ENCODE measurements around the gene GREB1L. TPM values are rescaled to one million over a fixed set of nuclear protein-coding genes. Genes with fewer than 3 reads are reported as not detected.
"Not testable (repeated sequence)": the region's sequence is repeated elsewhere in the genome, so short reads cannot be mapped to it uniquely, and the experiment has no call there.

Gene GREB1L
- 10 to 100 TPM in 3 of 10 donors, 1 to 10 TPM in 7; 3.8 to 17.5 (median 7.2) TPM for polyA plus RNA-seq (ENCODE audit: insufficient read length in 10 of 10)
- long read RNA-seq, donor 1: 0 reads
- long read RNA-seq, donor 2, partial matches to known transcripts: 0 of 2 reads
- long read RNA-seq, donor 2, other reads (novel, unspliced or antisense): 0 of 2 reads
- long read RNA-seq, donor 3: 0 reads
- long read RNA-seq, donor 4, partial matches to known transcripts: 0 of 1 reads
- long read RNA-seq, donor 4, other reads (novel, unspliced or antisense): 0 of 1 reads
- long read RNA-seq, donor 5, partial matches to known transcripts: 0 of 1 reads
- long read RNA-seq, donor 5, other reads (novel, unspliced or antisense): 0 of 1 reads
- long read RNA-seq, donor 6: 0 reads
- long read RNA-seq, donor 7: 0 reads
- long read RNA-seq, donor 8: 0 reads
- long read RNA-seq, donor 9: 0 reads

DNA sequence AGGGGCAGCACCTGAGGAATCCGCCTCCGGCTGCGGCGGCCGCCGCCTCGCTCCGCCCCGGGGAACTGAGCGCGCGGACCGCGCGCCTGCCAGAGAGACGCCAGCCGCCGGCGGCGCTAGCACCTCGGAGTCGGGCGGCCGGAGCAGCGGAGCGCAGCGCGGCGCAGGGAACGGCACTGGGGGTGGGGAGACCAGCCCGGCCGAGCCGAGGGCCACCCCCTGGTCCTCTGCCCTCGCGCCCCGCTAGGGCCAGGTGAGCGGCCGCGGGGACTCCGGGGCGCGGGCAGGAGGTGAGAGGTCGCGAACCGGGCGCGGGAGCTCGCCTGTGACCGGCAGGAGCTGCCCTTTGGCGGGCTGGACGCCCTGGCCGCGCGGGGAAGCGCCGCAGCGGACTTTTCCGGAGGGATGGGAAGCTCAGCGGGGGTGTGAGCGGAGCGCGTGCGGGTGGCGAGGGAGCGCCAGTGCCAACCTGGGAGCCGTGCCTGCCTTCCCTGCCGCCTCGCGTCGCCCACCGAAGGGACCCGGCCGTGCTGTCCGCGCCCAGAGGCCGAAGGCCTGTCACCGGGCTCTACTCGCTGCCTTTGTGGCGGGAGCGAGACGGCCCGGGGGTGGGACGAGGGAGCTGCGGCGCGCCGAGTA lies at the start of gene GREB1L:
Gene GREB1L (plus strand): TSS at position 92 of the 639 bp plus-strand sequence. CDS start 141,287 bp downstream, outside the sequence.
- DNase-seq: peak; percentile 17 to 77 (median 66)

DNA sequence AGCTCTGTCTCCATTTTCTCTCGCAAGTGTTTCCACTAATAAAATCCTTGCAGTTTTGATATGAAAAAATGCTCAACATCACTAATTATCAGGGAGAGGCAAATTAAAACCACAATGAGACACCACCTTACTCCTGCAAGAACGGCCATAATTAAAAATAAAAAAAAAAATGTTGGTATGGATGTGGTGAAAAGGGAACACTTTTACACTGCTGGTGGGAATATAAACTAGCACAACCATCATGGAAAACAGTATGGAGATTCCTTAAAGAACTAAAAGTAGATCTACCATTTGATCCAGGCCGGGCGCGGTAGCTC lies 49.8 kb upstream of the GREB1L start:
- no peak for DNase-seq

DNA sequence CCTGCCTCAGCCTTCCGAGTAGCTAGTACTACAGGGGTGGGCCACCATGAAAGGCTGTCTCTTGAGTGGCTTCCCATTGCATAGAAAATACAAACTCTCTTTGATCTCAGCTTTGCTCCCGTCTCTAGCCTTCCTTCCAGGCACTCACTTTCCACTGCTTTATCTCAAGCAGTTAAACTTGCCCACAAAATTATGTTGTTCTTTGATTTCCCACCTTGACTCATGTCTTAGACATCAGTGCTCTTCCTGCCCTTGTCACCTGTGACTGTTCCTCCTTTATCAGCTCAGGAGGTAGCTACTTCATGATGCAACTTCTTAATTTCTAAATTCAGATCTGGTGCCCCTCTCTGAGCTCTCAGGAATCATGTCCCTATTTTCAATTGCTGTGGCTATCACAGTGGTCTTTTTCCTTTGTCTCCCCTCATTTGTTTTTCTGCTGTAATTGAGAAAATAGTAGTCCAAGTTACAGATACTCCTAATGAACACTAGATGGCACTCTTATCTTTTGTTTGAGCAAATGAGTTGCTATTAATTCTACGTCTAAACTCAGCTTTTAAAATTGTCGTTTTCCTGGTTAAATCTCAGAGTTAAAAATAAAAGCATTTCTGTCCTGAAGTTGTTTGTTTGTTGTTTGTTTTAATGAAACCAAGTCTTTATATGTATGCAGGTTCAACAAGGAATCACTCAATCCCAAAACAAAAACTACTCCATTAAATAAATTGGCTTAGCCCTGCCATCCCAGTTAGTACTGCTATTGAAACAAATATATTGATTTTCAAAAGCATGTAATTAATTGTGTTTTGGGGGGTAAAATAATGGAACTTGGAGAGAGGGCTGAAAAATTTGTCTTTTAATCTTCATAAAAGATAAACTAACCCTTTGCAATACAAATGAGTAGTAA lies 46.9 kb upstream of the GREB1L start:
- peak; percentile 21 to 56 (median 31) for DNase-seq

DNA sequence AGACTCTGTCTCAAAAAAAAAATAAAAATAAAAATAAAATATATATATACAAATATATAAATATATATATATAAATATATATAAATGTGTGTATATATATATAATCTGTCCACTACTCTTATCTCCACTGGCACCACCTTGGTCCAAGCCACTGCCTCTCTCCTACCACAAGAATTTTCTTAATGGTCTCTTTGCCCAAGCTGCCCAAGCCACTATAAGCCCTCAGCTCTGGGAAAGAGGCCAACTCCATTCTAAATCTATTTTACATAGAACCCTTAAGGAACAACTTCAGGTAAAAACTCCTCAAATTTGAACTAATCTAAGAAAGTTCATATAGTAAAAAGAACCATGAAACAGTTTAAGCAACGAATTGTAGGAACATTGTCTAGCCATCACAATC lies 45.6 kb upstream of the GREB1L start:
- DNase-seq: no peak

DNA sequence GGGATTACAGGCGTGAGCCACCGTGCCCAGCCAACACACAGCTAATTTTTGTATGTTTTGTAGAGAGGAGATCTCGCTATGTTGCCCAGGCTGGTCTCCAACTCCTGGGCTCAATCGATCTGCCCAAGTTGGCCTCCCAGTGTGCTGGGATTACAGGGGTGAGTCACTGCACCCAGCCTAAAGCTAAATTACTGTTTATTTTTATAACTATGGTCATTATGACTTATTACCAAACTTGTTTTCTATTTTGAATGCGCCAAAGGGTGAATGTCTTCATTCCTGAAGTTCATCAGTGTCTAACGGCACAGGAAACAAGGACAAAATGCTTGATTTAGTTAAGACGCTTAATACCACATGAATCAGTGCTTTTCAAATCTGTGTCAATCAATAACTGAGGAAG lies 38.9 kb upstream of the GREB1L start:
- DNase-seq: no peak

DNA sequence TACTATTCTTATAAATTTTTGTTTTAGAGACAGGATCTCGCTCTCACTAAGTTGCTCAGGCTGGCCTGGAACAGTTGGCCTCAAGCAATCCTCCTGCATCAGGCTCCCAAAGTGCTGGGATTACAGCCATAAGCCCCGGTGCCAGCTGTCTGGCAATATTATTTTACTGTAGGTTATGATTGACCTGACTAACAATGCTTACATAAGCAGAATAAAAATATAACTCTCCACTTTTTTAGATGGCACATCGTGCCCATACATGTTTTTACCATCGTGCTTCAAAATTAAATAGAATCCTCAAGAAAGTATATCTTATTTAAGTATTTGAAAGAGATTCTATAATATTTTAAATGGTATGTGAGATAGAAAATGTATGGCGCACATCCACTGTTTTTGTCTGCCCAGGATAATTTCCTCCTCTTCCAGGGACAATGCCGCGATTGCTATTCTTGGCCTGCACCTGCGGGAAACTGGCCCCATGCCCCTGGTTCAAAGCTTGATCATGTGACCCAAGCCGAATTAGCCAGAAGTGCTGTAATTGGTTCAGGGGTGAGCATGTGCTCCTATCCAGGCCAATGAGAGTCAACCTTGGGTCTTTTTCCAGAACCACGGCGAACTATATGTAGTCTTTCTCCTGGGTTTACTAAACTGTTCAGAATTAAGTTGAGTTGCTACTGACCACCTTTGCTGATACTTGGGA lies 38.3 kb upstream of the GREB1L start:
- no peak for DNase-seq

DNA sequence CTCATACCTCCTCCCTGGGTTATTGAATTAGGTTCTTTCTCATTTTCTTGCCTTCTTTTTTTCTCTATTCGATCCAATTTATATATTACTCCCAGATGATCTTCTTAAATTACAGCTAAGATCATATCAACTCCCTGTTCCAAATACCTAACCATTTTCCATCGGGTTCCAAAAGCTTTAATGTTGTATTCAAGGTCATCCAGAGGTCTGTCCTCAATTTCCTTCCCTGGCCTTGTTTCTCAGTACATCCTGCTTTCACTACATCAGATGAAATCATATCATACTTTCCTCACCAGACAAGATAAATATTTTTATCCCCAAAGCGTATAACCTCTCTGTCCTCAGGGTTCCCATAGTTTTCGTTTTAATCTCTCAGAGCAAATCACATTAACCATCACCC lies 36.3 kb upstream of the GREB1L start:
- DNase-seq: peak in 2 of 3 donors; percentile 25 to 60

DNA sequence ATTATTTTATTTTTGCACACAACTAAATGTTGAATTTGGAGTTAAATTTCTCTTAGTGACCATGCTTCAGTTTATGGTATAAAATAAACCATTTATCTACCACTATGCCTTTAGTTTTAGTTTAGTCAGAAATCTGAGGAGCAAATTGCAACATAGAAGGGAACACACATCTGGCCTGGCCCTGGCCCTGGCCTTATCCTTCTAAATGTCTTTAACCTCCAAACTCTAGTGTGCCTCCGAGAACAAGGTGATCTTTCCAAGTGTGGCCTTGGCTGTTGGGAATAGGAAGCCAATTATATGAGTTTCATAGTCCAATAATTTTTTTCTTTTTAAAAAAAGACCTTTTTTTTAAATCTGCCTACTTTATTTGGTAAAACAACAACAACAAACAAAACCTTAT lies 31.8 kb upstream of the GREB1L start:
- no peak for DNase-seq

DNA sequence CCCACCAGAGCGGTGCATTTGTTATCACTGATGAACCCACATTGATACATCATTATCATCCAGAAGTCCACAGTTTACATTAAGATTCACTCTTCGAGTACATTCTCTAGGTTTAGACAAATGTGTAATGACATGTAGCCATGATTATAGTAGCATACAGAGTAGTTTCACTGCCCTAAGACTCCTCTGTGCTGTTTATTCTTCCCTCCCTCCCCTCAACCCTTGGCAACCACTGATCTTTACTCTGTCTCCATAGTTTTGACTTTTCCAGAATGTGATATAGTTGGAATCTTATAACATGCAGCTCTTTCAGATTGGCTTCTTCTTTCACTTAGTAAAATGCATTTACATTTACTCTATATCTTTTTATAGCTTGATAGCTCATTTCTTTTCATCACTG lies 31.2 kb upstream of the GREB1L start:
- no peak for DNase-seq

DNA sequence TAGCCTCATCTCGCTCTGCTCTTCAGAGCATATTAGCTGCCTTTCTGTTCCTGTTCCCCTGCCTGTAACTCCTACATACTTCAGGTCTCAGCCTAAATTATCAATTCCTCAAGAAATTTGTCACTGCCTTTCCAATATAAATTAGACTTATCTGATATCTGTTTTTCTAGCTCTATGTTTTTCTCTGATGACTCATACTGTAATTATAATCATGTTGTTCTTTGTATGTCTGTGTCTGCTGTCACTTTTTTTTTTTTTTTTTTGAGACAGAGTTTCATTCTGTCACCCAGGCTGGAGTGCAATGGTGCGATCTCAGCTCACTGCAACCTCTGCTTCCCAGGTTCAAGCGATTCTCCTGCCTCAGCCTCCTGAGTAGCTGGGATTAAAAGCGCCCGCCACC lies 27.6 kb upstream of the GREB1L start:
- not testable (repeated sequence) for DNase-seq

DNA sequence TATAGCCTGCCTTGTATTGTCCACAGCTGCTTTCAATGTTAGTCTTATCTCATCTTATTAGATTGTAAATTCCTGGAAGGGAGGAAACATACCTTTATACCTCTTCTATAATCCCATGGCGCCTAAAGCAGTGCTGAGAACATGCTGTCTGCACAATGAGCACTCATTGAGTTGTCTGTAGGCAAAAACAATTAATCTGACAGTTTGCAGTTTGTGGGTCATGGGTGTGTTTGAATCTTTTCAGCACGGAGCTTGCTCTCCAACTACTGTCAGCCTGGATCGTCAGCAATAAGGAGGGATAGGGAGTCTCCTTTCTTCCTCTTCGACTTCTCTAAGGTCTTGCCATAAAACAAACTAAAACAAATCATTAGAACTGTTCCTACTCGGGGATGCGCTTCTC lies 26.5 kb upstream of the GREB1L start:
- DNase-seq: peak in 1 of 3 donors; percentile 6

DNA sequence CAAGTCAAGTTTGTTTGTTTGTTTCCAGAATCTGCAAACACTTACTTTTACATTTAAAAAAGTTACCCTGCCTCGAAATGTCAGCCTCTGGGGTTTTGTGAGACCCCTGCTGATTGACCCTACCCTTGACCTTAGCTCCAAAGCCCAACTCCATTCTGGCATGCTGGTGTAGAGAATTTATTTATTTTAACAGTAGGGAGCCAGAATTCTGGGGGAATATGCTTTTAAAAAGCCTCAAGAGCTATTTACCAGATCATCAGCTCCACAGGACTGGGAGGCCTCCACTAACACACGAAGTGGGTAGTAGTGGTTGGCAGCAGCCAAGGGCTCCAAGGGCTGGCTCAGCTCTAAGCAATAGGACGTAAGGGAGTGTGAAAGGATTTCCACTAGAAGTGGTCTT lies 23.2 kb upstream of the GREB1L start:
- no peak for DNase-seq

DNA sequence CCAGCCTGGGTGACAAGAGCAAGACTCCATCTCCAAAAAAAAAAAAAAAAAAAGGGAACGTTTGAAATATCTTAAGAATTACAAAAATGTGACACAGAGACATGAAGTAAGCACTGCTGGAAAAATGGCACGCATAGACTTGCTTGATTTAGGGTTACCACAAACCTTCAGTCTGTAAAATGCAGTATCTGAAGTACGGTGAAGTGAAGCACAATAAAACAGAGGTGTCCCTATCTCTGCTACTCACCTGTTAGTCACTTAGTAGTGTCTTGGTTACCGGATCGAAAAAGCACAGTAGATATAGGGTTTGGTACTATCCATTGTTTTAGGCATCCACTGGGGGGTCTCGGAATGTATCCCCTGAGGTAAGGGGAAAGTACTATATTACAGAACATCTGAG lies 11.6 kb upstream of the GREB1L start:
- no peak for DNase-seq

DNA sequence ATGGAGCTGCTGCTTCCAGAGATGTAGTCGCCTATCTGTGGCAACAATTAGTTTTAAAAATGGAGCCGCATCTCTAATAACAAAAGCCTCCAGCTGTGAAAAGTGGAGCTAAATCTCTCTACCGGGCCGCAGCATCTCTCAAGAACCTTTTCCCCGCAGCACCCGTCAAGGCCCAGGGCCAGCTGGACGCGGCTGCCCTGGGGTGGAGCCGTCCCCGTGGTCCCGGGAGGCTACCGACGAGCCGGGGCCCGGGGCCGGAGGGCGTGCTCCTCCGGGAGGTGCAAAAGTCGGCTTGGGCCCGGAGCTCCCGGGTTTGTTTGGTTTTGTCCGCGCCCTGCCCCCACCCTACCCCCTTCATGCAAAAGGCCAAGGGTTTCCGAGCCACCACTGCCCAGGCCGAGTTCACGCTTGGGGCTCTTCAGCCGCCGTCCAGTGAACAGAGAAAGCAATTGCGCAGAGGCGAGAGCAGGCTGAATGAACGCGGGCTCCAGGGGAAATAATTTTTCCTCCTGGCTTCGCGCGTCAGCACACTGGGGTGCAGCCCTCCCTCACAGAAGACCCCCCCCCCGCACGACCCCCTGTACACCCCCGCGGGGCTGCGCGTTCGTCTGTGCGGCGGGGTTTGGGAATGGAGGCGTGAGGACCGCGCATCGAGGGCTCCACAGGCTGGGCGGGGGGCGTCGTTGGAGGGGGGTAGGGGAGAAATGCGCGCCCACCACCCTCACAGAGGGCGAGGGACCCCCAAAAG lies 557 bp upstream of the GREB1L start:
- DNase-seq: peak in 1 of 3 donors; percentile 32

DNA sequence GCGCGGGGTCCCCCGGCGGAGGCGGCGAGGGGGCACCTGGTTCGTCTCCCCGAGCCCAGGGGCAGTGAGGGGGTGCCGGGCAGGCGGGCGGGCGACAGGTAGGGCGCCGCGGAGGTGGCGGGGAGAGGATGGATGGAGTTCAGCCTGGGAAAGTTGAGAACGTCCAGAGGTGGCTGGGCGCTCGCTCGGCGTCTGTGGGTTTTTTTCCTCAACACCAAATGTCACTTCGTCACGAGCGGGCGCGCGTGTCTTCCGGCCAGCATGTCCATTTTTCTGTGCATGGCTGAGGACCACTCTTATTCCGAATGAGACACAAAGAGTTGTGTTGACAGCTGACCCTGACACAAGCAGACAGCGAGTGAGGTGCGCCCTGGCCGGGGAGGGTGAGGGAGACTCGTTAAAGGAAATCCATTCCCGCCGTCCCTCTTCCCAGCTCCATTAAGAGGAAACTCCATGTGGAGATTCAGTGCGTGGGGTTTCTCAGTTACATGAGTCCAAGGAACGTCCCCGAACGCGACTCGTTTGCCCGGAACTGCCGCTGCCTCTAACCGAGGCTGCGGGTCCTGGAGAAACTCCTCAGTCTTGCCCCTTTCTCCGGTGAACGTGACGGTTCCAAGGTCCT lies 859 bp downstream of the GREB1L start:
- peak in 2 of 3 donors; percentile 13 to 58 for DNase-seq

DNA sequence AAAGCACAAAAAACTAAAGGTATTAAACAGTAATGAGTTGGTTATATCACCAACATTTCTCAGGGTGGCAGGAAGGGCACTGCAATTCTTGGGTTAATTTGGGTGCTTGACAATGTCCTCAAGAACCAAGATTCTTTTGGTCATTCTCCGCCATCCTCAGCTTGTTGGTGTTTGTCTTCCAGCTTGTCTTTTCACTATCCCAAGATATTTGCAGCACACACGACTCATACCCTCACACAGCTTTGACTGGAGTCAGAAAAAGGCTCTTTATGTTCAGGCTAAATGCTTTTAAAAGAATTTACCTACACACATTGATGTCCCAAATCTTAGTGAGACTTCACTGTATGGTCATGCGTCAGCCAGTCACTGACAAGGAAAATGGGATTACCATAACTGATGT lies 12.5 kb downstream of the GREB1L start:
- DNase-seq: no peak

DNA sequence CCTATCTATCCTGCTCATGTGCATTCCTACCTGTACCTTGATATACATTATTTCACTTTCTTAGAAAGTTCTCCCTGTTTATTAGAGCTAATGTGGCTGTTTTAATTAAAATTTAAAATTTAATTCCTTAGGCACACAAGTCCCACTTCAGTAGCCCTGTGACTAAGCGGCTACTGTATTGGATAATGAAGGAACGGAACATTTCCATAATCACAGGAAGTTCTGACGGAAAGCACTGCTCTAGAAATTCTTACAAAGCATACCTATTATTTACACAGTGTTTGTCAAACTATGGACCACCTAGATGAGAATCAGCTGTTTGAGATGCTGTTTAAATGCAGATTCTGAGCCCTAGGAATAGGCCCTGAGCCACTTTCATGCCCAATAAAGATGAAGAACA lies 13.2 kb downstream of the GREB1L start:
- no peak for DNase-seq

DNA sequence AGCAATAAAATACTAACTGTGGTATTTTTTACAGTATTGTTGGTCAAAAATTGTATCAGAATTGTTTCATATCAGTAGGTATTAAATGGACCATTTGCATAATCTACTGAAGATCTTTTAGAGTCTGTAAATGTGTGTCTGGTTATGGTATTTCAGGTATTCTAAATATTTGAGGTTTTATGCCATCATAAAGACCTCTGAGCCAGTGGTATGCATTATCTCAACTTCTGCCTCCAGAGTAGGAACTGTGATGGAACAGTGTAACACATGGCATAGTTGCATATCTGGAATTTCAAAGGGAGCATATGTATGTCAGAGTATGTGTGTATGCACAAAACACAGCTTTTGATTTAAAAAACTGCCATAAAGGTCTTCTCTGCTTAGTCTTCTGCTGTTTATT lies 15.4 kb downstream of the GREB1L start:
- DNase-seq: no peak

DNA sequence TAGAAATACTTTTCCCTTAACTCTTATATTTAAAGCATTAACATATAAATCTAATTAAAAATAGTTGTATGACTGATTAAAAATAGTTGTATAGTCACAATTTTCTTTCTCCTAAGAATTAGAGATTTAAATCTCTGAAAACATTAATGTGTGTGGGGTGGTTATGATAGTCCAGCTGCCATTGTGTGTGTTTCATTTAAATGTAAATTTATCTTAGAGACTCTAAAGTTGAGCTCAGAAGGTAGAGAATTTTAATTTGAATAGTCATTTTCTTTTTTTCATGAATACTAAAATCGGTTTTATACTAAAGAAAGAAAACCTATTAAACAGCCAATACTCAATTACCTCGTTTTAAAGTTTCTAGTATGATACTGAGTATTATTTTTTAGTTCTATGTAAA lies 18.6 kb downstream of the GREB1L start:
- no peak for DNase-seq

DNA sequence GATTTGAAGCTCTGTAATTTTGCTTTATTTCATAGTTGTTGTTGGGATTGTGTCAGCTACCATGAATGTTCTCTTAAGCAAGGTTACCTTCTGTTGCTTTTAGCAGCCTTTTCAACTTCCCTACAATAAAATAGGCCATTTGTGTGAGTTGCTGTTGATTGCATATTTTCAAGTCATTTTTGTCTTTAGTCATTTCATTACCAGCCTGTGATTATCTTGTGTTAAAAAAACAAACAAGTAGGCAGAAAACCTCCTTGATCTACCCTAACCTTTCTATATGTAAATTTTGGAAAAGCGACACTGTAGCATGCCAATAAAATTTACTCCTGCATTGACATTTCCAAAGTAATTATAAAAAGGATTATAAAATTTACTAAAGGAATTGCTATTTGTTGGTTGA lies 19.3 kb downstream of the GREB1L start:
- no peak for DNase-seq

DNA sequence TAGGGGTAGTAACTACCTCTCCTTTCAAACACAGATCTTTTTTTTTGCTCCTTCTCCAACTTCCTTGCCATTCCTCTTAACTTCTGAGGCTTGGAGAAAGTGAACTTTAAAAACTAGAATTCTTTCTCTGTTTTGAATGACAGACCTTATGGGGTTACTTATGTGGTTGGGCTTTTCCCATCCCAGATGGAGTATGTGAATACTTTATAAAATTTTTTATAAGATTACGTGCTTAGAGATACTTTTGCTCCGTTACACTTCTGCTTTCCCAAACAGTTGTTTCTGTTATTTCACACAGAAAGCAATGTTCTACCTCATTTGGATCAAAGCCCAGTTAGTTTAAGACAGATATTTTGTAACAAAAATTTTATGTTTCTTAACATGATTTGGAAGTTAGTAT lies 20.2 kb downstream of the GREB1L start:
- DNase-seq: no peak
